ENCODE results near the gene WEE1. TPM values are rescaled to one million over a fixed set of nuclear protein-coding genes. Genes with fewer than 3 reads are reported as not detected.

WEE1 gene
- polyA plus RNA-seq, 1 experiment = 44.8 TPM

GRCh38 chr11:9530901-9531625 lies 42.4 kb upstream of the WEE1 start:
- no peak for DNase-seq (ENCODE audit: low read depth, low spot score)
- ChIA-PET POLR2A (no interaction called here), CTCF (no interaction called here)

GRCh38 chr11:9533058-9533457 lies 40.4 kb upstream of the WEE1 start:
- no peak for DNase-seq (ENCODE audit: low read depth, low spot score)
- Histone ChIP-seq H3K27ac (ENCODE audit: low read depth, low read length) (no peak overlapping the region), H3K4me3 (ENCODE audit: low read depth, low read length) (no peak overlapping the region), H3K9me3 (ENCODE audit: control insufficient read depth, insufficient read depth, low read length) (no peaks in the 10 kb centered on the region), H3K27me3 (ENCODE audit: control insufficient read depth, insufficient read depth, low read length) (no peaks in the 10 kb centered on the region)
- no peak for TF ChIP-seq CTCF (IDR thresholded peaks at IDR 0.05; ENCODE audit: low read depth, low read length)
- ChIA-PET CTCF (interaction anchor here (0.6 to 2.9 kb wide), 4 partner anchors 25 to 80 kb away, joined by 3 to 14 read pairs (median 4); no protein-coding TSS in a partner anchor), POLR2A (interaction anchor here (1.2 kb wide), 1 partner anchor 72 kb away, joined by 3 read pairs; the partner anchor contains the start of gene ZNF143)

More at GRCh38 chr11:9530901-9531625, 42.4 kb upstream of the WEE1 start:
- Histone ChIP-seq H3K4me3 (ENCODE audit: low read depth, low read length) (no peak overlapping the region), H3K27ac (ENCODE audit: low read depth, low read length) (no peak overlapping the region), H3K27me3 (ENCODE audit: control insufficient read depth, insufficient read depth, low read length) (no peaks in the 10 kb centered on the region), H3K9me3 (ENCODE audit: control insufficient read depth, insufficient read depth, low read length) (no peaks in the 10 kb centered on the region)
- no peak for TF ChIP-seq CTCF (IDR thresholded peaks at IDR 0.05; ENCODE audit: low read depth, low read length)

- DNase-seq (ENCODE audit: low read depth, low spot score) = no peak
- Histone ChIP-seq H3K4me3 (ENCODE audit: low read depth, low read length) (no peak overlapping the region), H3K27me3 (ENCODE audit: control insufficient read depth, insufficient read depth, low read length) (no peaks in the 10 kb centered on the region), H3K9me3 (ENCODE audit: control insufficient read depth, insufficient read depth, low read length) (no peaks in the 10 kb centered on the region), H3K27ac (ENCODE audit: low read depth, low read length) (no peak overlapping the region)
- ChIA-PET POLR2A (interaction anchor here (1.2 kb wide), 1 partner anchor 73 kb away, joined by 3 read pairs; the partner anchor contains the start of gene ZNF143), CTCF (interaction anchor here (0.6 to 2.9 kb wide), 17 partner anchors 9 to 1103 kb away, joined by 3 to 20 read pairs (median 5); no protein-coding TSS in a partner anchor)
- TF ChIP-seq CTCF (IDR thresholded peaks at IDR 0.05; ENCODE audit: low read depth, low read length) = no peak
These were observed 39.6 kb upstream of the WEE1 start for GRCh38 chr11:9533736-9534473.

- Histone ChIP-seq H3K9me3 (ENCODE audit: control insufficient read depth, insufficient read depth, low read length) (no peaks in the 10 kb centered on the region), H3K27me3 (ENCODE audit: control insufficient read depth, insufficient read depth, low read length) (no peaks in the 10 kb centered on the region), H3K27ac (ENCODE audit: low read depth, low read length) (no peak overlapping the region), H3K4me3 (ENCODE audit: low read depth, low read length) (no peak overlapping the region)
- TF ChIP-seq CTCF (IDR thresholded peaks at IDR 0.05; ENCODE audit: low read depth, low read length) = peak; percentile 74
- CTCF ChIA-PET = interaction anchor here (0.6 to 2.9 kb wide), 22 partner anchors 10 to 213 kb away, joined by 3 to 20 read pairs (median 6); no protein-coding TSS in a partner anchor
- no peak for DNase-seq (ENCODE audit: low read depth, low spot score)
- POLR2A ChIA-PET = interaction anchor here (0.6 to 1.5 kb wide), 4 partner anchors 31 to 445 kb away, joined by 4 to 7 read pairs (median 6); partner anchors contain the start of gene WEE1
These were observed 38.2 kb upstream of the WEE1 start for GRCh38 chr11:9535189-9535781.
